ENCODE results near the gene TIE1. TPM values are rescaled to one million over a fixed set of nuclear protein-coding genes. Genes with fewer than 3 reads are reported as not detected.
A peak's percentile ranks its signal among the peaks of the same experiment; 100 is the strongest.

TIE1 gene
- total and polyA plus RNA-seq, 7 donors = 1.2 to 33.8 (median 9.5) TPM

DNA sequence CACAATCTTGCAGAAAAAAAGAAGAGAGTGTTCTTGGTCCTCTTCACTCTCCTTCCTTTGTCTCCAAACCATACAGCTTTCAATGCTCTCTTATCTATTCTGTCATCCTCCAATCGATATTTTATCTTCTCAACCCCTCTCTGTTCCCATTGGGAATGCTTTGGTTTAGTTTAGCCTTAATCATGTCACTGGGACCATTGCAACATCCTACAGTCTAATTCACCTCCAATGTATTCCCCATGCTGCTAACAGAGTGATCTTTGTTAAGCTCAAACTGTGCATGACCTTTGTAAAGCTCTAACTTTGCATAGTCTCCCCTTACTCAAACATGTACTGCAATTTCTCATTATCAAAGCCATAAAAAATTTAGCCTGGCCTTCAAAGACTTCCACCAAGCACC, 39.8 kb downstream of the TIE1 start:
- TF ChIP-seq EP300 (IDR thresholded peaks at IDR 0.05) = no peak
- no peak for TF ChIP-seq POLR2AphosphoS5 (IDR thresholded peaks at IDR 0.05)
- no peak for TF ChIP-seq POLR2A (IDR thresholded peaks at IDR 0.05)
- TF ChIP-seq, protein P1, sequence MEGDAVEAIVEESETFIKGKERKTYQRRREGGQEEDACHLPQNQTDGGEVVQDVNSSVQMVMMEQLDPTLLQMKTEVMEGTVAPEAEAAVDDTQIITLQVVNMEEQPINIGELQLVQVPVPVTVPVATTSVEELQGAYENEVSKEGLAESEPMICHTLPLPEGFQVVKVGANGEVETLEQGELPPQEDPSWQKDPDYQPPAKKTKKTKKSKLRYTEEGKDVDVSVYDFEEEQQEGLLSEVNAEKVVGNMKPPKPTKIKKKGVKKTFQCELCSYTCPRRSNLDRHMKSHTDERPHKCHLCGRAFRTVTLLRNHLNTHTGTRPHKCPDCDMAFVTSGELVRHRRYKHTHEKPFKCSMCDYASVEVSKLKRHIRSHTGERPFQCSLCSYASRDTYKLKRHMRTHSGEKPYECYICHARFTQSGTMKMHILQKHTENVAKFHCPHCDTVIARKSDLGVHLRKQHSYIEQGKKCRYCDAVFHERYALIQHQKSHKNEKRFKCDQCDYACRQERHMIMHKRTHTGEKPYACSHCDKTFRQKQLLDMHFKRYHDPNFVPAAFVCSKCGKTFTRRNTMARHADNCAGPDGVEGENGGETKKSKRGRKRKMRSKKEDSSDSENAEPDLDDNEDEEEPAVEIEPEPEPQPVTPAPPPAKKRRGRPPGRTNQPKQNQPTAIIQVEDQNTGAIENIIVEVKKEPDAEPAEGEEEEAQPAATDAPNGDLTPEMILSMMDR (IDR thresholded peaks at IDR 0.05) = no peak
- Histone ChIP-seq H3K4me3 (no peak overlapping the region), H3K27me3 (no peaks in the 10 kb centered on the region), H3K4me1 (no peaks in the 10 kb centered on the region), H3K9me3 (no peaks in the 10 kb centered on the region), H3K36me3 (no peaks in the 10 kb centered on the region), H3K27ac (no peak overlapping the region)
- no peak for DNase-seq
- intact Hi-C loops (cut with DNase I) = no loop called here
- 42 to 81% methylated on average over 1 of the region's 1 CpG for WGBS, 2 donors

GRCh38 chr1:43344267-43344850, 43.6 kb downstream of the TIE1 start:
- 69 to 75% methylated on average over 4 of the region's 4 CpGs for WGBS, 2 donors
- Histone ChIP-seq H3K4me1 (peaks cover 0 to 12% (median 7%) of the 10 kb centered on the region in 4 donors), H3K36me3 (no peaks in the 10 kb centered on the region), H3K27me3 (no peaks in the 10 kb centered on the region), H3K4me3 (no peak overlapping the region), H3K27ac (no peak overlapping the region), H3K9me3 (no peaks in the 10 kb centered on the region)
- peak; percentile 25 for DNase-seq
- intact Hi-C loops (cut with DNase I) = no loop called here
- TF ChIP-seq POLR2A (IDR thresholded peaks at IDR 0.05) = no peak
- no peak for TF ChIP-seq POLR2AphosphoS5 (IDR thresholded peaks at IDR 0.05)
- TF ChIP-seq, protein P1 (IDR thresholded peaks at IDR 0.05) = no peak
- no peak for TF ChIP-seq EP300 (IDR thresholded peaks at IDR 0.05)

DNA sequence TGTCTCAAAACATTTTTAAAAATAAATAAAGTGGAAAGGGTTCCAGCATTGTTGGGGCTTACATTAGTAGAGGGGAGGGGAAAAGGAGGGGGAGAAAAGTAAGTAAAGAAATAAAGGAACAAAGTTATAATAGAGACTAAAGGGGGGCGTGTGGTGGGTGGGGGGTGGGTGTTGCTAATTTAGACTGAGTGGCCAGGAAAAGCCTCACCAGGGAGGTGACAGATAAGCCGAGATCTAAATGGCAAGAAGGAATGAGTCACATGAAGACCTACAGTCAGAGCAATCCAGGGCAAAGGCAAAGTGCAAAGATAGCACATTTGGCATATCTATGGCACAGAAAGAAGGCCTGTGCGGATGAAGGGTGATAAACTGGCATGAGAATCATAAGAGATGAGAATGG, 44.3 kb downstream of the TIE1 start:
- Histone ChIP-seq H3K4me3 (no peak overlapping the region), H3K4me1 (peaks cover 0 to 19% (median 14%) of the 10 kb centered on the region in 4 donors), H3K27me3 (no peaks in the 10 kb centered on the region), H3K27ac (no peak overlapping the region), H3K9me3 (no peaks in the 10 kb centered on the region), H3K36me3 (no peaks in the 10 kb centered on the region)
- 12 to 60% methylated on average over 3 of the region's 3 CpGs for WGBS, 2 donors
- intact Hi-C loops (cut with DNase I) = loop anchor here (5.0 kb wide), 1 partner anchor 108 kb away; no protein-coding TSS in a partner anchor
- no peak for DNase-seq
- TF ChIP-seq, protein P1 (IDR thresholded peaks at IDR 0.05) = no peak
- TF ChIP-seq EP300 (IDR thresholded peaks at IDR 0.05) = no peak
- no peak for TF ChIP-seq POLR2AphosphoS5 (IDR thresholded peaks at IDR 0.05)
- TF ChIP-seq POLR2A (IDR thresholded peaks at IDR 0.05) = no peak

DNA sequence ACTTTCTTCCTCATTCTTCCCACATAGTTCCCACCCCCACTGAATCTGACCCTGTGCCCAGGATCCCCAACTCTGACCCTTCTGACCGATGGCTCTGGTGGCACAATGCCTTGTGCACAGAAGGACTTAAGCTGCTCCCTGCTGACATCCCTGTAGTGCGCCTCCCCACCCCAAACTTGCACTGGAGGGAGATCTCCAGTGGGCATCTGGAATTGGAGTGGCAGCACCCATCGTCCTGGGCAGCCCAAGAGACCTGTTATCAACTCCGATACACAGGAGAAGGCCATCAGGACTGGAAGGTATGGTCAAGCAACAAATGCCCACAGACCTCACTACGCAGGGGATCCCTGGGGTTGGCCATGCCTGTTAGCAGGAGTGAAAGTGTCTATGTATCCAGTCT, 45.9 kb downstream of the TIE1 start:
- no peaks in the 10 kb centered on the region for H3K36me3 ChIP-seq
- H3K27ac ChIP-seq = no peak overlapping the region
- H3K4me3 ChIP-seq = no peak overlapping the region
- peaks cover 0 to 23% (median 16%) of the 10 kb centered on the region in 4 donors for H3K4me1 ChIP-seq
- no peak for DNase-seq
- WGBS, 2 donors = 93 to 94% methylated on average over 5 of the region's 5 CpGs
- intact Hi-C loops (cut with DNase I) = loop anchor here (5.0 kb wide), 1 partner anchor 109 kb away; no protein-coding TSS in a partner anchor
- H3K27me3 ChIP-seq = no peaks in the 10 kb centered on the region
- TF ChIP-seq, protein P1 (IDR thresholded peaks at IDR 0.05) = no peak
- TF ChIP-seq POLR2A (IDR thresholded peaks at IDR 0.05) = no peak
- no peak for TF ChIP-seq POLR2AphosphoS5 (IDR thresholded peaks at IDR 0.05)
- TF ChIP-seq EP300 (IDR thresholded peaks at IDR 0.05) = no peak
- H3K9me3 ChIP-seq = no peaks in the 10 kb centered on the region
